ENCODE results near the gene RTN1.

Gene RTN1

GRCh38 chr14:59704054-59704645, 166.4 kb downstream of the RTN1 start:
- Histone ChIP-seq H3K4me1 (ENCODE audit: low read length) (peaks cover 53% of the 10 kb centered on the region), H3K27ac (ENCODE audit: low read length) (peak overlapping the region; percentile 69), H3K79me2 (ENCODE audit: low read length) (no peaks in the 10 kb centered on the region), H3K4me2 (ENCODE audit: low read length) (peak overlapping the region; percentile 73), H2AFZ (ENCODE audit: low read depth, low read length) (no peak overlapping the region), H3K4me3 (ENCODE audit: low read length) (peak overlapping the region; percentile 29), H3K27me3 (ENCODE audit: low read depth, low read length) (no peaks in the 10 kb centered on the region), H3K9me3 (ENCODE audit: insufficient read depth, low read length) (0 out of 2 replicates have a peak, but pooled peaks cover 7% of the 10 kb centered on the region), H3K9ac (ENCODE audit: low read length) (0 out of 2 replicates have a peak overlapping the region, but pooled peaks have one; percentile 11), H3K36me3 (replicated peaks; ENCODE audit: low read depth, low read length) (no peaks in the 10 kb centered on the region), H4K20me1 (ENCODE audit: insufficient read depth, low read length) (no peaks in the 10 kb centered on the region)
- TF ChIP-seq CTCF (IDR thresholded peaks at IDR 0.05; ENCODE audit: low read depth, low read length) (no peak), EZH2phosphoT487 (IDR thresholded peaks at IDR 0.05; ENCODE audit: low read depth) (no peak)

GRCh38 chr14:59699442-59699841, 171.1 kb downstream of the RTN1 start:
- TF ChIP-seq EZH2phosphoT487 (IDR thresholded peaks at IDR 0.05; ENCODE audit: low read depth) (no peak), CTCF (IDR thresholded peaks at IDR 0.05; ENCODE audit: low read depth, low read length) (no peak)
- Histone ChIP-seq H3K36me3 (replicated peaks; ENCODE audit: low read depth, low read length) (no peaks in the 10 kb centered on the region), H3K27me3 (ENCODE audit: low read depth, low read length) (no peaks in the 10 kb centered on the region), H3K79me2 (ENCODE audit: low read length) (no peaks in the 10 kb centered on the region), H3K4me2 (ENCODE audit: low read length) (no peak overlapping the region), H4K20me1 (ENCODE audit: insufficient read depth, low read length) (no peaks in the 10 kb centered on the region), H3K9me3 (ENCODE audit: insufficient read depth, low read length) (0 out of 2 replicates have a peak, but pooled peaks cover 10% of the 10 kb centered on the region), H2AFZ (ENCODE audit: low read depth, low read length) (no peak overlapping the region), H3K4me3 (ENCODE audit: low read length) (no peak overlapping the region), H3K27ac (ENCODE audit: low read length) (no peak overlapping the region), H3K9ac (ENCODE audit: low read length) (no peak overlapping the region), H3K4me1 (ENCODE audit: low read length) (peaks cover 35% of the 10 kb centered on the region)

GRCh38 chr14:59698793-59699192, 171.8 kb downstream of the RTN1 start:
- Histone ChIP-seq H3K9ac (ENCODE audit: low read length) (no peak overlapping the region), H4K20me1 (ENCODE audit: insufficient read depth, low read length) (no peaks in the 10 kb centered on the region), H2AFZ (ENCODE audit: low read depth, low read length) (no peak overlapping the region), H3K4me2 (ENCODE audit: low read length) (no peak overlapping the region), H3K27ac (ENCODE audit: low read length) (no peak overlapping the region), H3K4me3 (ENCODE audit: low read length) (no peak overlapping the region), H3K9me3 (ENCODE audit: insufficient read depth, low read length) (0 out of 2 replicates have a peak, but pooled peaks cover 10% of the 10 kb centered on the region), H3K36me3 (replicated peaks; ENCODE audit: low read depth, low read length) (no peaks in the 10 kb centered on the region), H3K27me3 (ENCODE audit: low read depth, low read length) (no peaks in the 10 kb centered on the region), H3K79me2 (ENCODE audit: low read length) (no peaks in the 10 kb centered on the region), H3K4me1 (ENCODE audit: low read length) (peaks cover 29% of the 10 kb centered on the region)
- TF ChIP-seq EZH2phosphoT487 (IDR thresholded peaks at IDR 0.05; ENCODE audit: low read depth) (no peak), CTCF (IDR thresholded peaks at IDR 0.05; ENCODE audit: low read depth, low read length) (no peak)

- no peaks in the 10 kb centered on the region for H3K79me2 ChIP-seq (ENCODE audit: low read length)
- H3K27ac ChIP-seq (ENCODE audit: low read length): no peak overlapping the region
- H3K27me3 ChIP-seq (ENCODE audit: low read depth, low read length): no peaks in the 10 kb centered on the region
- peaks cover 17% of the 10 kb centered on the region for H3K4me1 ChIP-seq (ENCODE audit: low read length)
- H4K20me1 ChIP-seq (ENCODE audit: insufficient read depth, low read length): no peaks in the 10 kb centered on the region
- H3K9me3 ChIP-seq (ENCODE audit: insufficient read depth, low read length): 0 out of 2 replicates have a peak, but pooled peaks cover 4% of the 10 kb centered on the region
- no peak overlapping the region for H2AFZ ChIP-seq (ENCODE audit: low read depth, low read length)
- H3K36me3 ChIP-seq (replicated peaks; ENCODE audit: low read depth, low read length): no peaks in the 10 kb centered on the region
- no peak overlapping the region for H3K9ac ChIP-seq (ENCODE audit: low read length)
- no peak for TF ChIP-seq CTCF (IDR thresholded peaks at IDR 0.05; ENCODE audit: low read depth, low read length)
- TF ChIP-seq EZH2phosphoT487 (IDR thresholded peaks at IDR 0.05; ENCODE audit: low read depth): no peak
- H3K4me2 ChIP-seq (ENCODE audit: low read length): no peak overlapping the region
- no peak overlapping the region for H3K4me3 ChIP-seq (ENCODE audit: low read length)
Measured at GRCh38 chr14:59695198-59695597, 175.4 kb downstream of the RTN1 start.

All from OCI-LY3 (cell line).